NCI-H2171 treated with DMSO at 0.1 percent for 48 hours (cell line): ENCODE data around the gene SH3BP2.
"Not testable (repeated sequence)": the region's sequence is repeated elsewhere in the genome, so short reads cannot be mapped to it uniquely, and the experiment has no call there.

Experiments used
- DNase-seq: peaks from one replicate; lab custom pipeline; 2025; lab: John Stamatoyannopoulos, UW

The SH3BP2 gene

DNA sequence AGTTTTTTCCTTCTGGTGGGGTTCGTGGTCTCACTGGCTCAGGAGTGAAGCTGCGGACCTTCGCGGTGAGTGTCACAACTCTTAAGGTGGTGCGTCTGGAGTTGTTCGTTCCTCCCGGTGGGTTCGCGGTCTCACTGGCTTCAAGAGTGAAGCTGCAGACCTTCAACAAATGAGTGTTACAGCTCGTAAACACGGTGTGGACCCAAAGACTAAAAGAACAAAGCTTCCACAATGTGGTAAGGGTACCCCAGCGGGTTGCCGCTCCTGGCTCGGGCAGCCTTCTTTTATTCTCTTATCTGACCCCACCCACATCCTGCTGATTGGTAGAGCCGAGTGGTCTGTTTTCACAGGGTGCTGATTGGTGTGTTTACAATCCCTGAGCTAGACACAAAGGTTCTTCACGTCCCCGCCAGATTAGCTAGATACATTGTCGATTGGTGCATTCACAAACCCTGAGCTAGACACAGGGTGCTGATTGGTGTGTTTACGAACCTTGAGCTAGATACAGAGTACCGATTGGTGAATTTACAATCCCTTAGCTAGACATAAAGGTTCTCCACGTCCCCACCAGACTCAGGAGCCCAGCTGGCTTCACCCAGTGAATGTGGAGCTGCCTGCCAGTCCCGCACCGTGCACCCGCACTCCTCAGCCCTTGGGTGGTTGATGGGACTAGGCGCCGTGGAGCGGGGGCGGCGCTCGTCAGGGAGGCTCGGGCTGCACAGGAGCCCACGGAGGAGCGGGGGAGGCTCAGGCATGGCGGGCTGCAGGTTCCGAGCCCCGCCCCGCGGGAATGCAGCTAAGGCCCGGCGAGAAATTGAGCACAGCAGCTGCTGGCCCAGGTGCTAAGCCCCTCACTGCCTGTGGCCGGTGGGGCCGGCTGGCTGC lies 30.2 kb upstream of the SH3BP2 start:
- DNase-seq, result not testable (repeated sequence)

DNA sequence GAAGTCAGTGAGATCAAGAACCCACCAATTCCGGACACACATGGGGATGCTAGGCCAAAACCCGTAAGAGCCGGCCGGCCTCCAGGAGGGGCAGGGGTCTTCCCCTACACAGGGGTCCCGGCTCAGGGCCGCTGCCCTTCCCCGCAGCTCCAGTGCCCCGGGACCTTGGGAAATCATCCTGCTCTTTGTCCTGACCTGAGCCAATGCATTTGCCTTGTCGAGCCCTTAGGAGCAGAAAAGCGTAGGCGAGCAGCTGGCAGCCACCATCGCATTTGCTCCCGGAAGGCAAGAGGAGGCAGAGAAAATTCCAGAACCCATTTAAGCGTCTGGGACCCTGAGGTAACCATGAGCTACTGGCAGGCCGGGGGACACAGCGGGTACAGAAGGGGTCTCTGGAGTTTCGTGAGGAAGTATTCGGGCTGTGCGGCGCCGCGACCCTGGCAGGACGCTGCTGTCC lies 29.3 kb upstream of the SH3BP2 start:
- DNase-seq, result no peak

DNA sequence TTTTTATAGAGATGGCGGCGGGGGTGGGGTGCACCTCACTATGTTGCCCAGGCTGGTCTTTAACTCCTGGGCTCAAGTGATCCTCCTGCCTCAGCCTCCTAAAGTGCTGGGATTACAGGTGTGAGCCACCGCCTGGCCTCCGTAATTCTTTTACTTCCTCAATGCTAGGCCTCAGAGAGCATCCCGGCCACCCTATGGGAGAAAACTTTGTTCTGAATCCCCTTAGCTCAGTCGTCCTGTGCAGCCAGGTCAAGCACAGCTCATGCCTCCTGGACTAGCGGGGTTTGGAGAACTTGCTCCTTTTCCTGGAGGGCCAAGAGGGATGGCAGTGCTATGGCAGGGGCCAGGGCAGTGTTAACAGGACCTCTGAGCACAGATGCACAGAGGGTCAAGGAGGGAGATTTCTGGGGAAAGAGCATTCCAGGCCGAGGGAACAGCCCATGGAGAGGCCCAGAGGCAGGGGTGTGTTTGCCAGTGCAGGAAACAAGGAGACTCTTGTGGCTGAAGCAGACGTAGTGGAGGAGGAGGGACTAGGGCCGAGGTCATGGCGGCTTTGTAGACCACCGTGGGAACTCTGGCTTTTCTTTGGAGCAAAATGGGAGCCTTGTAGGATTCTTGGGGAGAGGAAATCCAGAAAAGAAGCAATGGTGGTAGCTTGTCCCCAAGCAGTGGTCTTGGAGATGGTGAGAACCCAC lies 26.9 kb upstream of the SH3BP2 start:
- no peak for DNase-seq

DNA sequence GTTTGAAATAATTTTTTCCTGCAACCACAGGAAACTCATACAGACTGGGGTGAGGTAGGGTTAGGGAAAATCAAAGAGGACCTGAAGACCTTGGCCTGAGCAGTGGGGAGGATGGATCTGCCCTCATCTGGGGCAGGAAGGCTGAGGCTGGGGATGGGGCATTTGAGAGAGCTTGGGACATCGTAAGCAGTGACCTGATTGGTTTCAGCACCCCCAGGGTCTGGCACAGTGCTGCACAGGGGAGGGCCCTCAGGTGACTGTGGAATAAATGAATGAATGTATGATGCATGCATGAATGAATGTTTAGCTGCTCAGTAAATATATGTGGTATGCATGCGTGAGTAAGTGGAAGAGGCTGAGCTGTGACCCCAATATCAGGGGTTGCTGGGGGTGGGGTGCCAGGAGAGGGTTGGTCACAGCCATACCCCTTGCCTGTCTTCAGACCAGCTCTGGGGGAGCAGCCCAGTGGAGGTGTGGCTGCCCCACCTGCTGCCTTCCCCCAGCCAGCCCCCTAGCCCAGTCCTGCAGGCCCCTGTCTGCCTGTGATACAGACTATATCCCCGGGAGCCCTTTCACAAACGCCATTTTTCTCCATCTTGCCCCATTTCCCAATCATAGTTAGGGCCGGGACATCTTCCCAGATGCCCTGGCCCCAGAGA lies 25.7 kb upstream of the SH3BP2 start:
- DNase-seq, result no peak

DNA sequence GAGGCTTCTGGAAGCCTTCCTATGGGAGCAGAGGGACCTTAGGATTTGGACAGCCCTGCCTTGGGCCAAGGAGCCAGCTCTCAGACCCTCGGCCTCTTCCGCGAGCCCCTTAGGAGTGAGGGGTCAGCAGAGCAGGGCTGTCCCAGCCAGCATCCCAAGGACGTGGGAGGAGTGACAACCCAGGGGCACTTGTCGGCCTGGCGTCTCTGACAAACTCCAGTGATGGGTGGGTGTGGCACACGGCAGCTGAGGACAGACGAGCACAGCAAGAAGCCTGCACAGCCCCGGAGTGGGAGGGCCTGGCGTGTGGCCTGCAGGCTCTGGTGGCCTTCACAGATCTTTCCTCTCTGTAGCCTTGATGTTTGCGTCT lies 25.2 kb upstream of the SH3BP2 start:
- no peak for DNase-seq

DNA sequence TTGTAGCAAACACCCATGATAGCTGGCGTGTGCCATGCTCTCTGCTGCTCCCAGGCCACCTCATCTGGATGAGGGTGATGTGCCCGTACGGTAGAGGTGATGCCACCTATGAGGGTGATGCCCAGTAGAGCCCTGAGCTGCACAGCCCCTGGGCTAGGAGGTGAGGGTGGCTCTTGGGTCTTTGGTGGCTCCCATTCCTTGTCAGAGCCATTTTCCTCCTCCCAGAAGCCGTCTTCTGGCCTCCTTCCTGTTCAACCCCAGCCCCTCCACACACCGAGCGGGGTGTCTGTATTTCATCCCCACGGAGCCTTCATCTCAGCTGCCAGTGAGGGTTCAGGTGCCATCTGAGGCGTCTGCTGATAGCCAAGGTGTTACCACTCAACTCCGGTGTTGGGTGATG lies 24.8 kb upstream of the SH3BP2 start:
- DNase-seq, result no peak

DNA sequence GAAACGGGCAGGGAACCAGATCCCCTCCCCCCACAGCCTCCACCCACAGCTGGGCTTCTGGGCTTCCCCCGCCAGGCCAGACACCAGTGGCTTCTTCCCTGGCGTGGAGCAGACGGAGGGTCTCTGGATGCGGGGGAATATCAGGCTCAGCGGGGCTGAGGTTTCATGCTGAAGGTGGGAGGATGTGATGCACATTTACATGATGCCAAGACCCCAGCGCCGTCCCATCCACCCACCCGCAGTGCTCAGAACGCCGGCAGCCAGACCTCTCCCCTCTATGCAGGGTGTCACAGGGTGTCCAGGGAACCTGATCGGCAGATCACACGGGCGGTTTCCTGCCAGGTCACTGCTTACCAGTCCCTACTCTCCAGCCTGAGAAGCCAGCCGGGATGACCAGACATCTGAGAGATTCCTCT lies 24.0 kb upstream of the SH3BP2 start:
- DNase-seq, result no peak

DNA sequence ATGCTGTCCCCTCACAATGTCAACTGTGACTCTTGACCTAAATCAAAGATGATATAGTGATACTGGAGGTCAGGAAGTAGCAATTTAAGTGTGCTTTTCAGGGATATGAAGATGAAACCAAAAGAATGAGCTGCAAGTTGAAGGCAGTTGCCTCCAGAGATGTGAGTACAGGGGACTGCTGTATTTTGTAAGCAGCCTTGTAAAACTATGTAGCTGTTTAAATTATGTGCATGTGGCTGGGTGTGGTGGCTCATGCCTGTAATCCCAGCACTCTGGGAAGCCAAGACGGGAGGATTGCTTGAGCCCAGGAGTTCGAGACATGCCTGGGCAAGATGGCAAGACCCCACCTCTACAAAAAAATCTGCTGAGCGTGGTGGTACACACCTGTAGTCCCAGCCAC lies 21.6 kb upstream of the SH3BP2 start:
- DNase-seq, result no peak

DNA sequence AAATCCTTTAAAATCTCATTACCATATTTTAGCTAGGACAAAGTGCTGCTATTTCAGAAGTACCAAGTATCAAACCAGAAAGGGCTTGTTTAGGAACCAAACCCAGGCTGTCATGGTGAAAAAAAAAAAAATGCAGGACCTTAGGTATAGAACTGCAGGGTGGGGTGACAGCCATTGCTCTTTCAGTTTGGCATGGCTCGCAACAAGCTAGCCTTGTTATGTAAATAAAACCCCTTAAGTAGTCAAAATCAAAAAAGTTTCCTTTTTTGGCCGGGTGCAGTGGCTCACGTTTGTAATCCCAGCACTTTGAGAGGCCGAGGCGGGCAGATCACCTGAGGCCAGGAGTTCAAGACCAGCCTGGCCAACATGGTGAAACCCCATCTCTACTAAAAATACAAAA lies 12.2 kb upstream of the SH3BP2 start:
- not testable (repeated sequence) for DNase-seq

DNA sequence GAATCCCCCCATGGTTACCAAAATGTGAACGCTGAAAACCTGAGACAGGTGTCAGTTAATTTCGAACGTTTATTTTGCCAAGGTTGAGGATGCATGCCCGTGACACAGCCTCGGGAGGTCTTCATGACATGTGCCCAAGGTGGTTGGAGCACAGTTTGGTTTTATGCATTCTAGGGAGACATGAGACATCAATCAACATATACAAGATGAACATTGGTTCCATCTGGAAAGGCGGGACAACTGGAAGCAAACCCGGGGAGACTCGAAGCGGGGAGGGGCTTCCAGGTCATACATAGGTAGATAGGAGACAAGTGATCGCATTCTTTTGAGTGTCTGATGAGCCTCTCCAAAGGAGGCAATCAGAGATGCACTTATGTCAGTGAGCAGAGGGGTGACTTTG lies 11.0 kb upstream of the SH3BP2 start:
- DNase-seq, result no peak

DNA sequence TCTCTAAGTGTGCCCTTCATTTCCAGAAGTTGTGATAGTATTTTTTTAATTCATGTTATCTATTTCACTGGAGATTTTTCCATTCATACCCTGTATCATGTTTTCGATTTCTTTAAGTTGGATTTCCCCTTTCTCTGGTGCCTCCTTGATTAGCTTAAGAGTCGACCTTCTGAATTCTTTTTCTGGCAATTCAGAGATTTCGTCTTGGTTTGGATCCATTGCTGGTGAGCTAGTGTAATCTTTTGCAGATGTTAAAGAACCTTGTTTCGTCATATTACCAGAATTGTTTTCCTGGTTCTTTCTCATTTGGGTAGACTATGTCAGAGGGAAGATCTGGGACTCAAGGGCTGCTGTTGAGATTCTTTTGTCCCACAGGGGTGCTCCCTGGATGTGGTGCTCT lies 9.1 kb upstream of the SH3BP2 start:
- no peak for DNase-seq

DNA sequence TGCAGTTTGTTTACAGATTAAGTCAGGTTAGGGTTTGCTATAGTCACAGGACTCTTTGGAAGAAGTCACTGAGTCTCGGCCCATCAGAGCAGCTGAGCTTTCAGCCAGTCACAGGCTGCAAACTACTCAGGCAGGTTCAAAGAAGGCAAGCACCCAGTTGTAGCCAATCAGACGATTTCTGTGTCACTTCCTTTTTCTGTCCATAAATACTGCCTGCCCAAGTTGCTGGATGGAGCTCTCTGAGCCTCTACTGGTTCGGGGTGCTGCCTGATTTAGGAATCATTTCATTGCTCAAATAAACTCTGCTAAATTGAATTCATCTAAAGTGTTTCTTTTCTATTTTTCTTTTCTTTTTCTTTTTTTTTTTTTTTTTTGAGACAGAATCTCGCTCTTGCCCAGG lies 7.3 kb upstream of the SH3BP2 start:
- no peak for DNase-seq

DNA sequence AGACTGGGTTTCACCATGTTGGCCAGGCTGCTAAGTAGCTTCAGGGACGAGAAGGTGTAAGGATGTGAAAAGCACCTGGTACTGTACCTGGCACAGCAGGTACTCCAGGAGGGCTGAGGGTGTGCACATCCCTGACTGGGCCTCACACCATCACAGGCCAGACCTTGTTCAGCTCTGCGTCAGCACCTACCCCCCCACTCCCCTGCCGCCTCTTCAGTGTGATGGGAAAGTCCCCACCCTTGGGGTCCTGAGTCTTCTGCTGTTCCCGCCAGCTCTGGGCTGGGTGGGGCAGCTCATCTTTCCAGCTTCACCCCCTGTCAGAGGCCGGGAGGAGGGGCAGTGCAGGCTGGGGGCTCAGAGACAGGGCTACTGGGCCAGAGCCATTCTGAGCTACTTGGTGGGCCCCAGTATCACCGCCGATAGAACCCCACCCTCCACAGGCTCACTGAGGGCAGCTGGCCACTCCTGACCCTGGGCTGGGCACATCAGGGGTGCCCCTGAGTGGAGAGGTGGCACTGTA lies 6.7 kb upstream of the SH3BP2 start:
- DNase-seq, result no peak

DNA sequence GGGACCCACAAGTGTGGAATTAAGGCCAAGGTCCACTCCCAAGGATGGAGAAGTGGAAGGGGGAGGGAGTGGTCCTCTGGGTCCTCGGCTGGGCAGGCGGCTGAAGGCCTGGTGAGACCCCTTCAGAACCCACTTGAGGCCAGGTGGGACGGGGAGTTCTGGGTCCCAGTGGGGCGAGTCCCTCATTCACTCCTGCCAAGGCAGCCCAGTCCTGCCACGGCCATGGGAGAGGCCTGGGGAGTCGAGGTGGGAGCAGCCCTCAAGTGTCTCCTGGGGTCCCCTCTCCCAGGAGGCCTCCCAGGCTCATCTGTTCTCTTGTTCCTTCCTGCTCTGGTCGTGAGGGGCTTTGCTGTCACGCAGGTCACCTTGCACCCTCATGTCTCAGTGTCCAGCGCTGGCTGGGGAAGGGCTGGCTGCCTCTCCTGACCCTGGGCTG lies 6.1 kb upstream of the SH3BP2 start:
- no peak for DNase-seq

DNA sequence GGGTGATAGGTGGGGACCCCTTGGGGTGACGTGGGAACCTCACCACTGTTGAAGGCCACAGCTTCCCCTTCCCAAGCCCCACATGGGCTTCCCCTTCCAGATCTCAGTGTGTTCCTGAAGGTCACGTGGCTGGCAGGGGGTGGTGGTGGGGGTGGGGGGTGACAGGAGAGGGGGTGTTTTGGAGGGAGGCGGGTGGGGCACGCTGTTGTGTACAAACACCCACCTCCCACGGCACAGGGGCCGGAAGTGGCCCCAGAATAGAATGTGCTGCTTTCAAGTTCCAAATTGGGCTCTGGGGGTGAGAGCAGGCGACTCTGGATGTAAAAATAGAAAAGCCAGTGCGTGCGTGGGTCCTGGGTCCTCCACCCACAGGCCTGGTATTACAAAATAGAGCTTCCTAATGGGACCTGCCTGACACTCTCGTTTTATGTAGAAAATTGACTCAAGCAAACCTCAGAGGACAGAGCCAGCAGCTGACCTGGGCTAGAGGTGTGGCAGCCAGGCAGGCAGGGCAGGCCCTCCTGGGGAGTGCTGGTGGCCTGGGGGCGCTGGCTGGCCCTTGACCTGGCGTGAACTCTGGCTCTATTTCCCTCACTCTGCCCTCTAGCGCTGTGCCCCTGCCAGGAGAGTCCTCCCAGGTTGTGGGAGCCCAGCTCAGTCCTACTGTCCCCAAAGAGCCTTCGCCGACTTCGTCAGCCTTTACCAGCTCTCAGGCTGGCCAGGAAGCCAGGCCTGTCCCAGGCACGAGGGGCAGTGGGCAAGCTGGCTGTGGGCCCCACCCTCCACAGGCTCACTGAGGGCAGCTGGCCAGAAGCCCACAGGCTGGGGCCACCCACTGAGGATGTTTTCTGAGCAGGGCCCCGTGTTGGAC lies 5.4 kb upstream of the SH3BP2 start:
- no peak for DNase-seq

DNA sequence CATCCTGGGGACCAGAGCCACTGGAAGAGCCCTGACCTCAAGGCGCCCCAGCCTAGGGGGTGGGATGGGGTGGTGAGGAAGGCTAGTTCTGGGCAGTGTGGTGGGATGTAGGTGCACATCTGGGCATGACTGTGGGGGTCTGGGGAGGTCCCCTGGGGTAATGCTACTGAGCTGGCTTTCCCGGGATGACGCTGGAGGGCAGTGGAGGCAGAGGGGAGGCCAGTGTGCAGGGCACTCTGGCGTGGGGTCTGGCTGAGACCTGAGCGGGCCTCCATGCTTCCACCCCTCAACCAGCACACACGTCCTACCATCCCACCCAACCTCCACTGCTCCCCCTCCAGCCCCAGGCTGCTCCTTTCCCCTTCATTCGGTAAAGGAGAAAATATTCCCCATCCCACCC lies 4.8 kb upstream of the SH3BP2 start:
- no peak for DNase-seq

DNA sequence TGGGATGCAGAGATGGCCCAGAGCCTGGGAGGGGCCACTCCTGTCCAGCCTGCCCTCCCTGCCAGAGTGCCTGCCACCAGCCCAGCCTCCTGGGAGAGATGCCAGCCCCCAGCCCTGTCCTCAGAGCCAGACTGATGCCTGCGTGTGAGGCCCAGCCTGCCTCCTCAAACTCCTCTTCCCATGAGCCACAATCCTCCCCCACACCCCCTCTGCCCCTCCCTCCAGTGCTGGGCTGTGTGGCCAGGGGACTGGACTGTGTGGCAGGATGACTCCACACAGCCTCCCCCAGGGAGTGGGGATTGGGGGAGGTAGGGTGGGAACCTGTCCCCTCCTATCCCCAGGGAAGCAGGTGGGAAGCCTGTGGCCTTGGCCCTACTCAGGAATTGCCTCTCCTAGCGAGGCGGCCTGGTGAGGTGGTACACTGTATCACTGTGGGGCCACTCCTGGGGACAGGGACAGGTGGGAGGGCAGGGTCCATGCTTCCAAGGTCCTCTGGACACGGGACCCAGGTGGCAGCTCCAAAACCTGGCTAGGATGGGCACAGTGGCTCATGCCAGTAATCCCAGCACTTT lies 4.3 kb upstream of the SH3BP2 start:
- no peak for DNase-seq

DNA sequence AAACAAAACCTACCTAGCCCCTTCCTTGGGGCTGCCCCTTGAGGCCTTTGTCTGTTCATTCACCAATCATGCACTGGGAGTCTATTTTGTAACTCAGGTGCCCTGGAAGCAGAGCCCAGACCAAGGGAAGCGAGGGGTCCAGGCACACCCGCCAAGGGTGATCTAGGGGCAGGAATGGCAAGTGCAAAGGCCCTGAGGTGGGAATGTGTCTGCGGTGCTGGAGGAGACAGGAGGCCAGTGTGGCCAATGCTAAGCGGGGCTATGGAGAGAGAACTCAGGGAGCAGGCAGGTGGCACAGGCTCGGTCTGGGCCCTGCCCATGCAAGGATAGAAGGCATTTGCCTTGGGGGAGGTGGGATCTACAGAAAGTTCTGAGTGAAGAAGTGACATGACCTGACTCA lies 3.5 kb upstream of the SH3BP2 start:
- no peak for DNase-seq

DNA sequence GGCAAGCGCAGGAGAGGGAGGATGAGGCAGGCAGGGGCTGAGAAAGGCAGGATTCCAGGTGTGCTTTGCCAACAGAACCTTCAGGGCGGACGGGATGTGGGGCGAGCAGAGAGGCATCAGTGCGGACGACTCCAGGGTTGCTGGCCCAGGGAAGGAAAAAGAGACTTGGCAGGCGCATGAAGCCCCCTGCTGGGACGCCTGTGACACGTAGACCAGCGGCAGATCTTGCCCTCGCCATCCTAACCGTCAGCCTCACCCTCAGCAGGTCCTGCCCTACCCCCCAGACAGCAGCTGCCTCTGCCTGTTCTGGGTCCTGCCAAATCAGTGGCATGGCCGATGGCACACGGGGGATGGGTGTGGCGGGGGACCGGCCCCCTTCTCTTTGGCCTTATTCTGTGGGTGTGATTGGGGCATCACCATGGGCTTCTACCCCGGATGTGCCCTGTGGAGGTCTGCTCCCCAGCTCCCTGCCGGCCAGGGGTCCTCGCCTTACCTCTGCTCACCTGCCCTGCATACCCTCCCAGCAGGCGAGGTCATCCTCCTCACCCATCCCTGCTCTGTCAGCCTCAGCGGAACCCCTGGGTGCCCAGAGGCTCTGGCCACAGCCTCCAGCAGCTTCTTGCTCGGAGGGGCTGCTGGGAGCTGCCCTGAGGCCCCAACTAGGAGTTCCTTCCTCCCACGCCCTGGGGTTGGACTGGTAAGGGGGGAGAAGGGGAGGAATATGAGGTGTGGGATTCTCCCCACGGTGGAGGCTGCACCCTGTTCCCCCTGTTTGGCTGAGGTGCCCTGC lies 2.9 kb upstream of the SH3BP2 start:
- no peak for DNase-seq
